Immature natural killer cell (primary cell): ENCODE data around the gene ZFP62. TPM values are rescaled to one million over a fixed set of nuclear protein-coding genes. Genes with fewer than 3 reads are reported as not detected.
A peak's percentile ranks its signal among the peaks of the same experiment; 100 is the strongest.

Experiments
- DNase-seq, 3 donors: peaks; one replicate each; pipeline ENCODE4 v3.0.0; 2022; ENCODE audit warnings: mixed read lengths in 1 of 3
- H3K27ac Mint-ChIP-seq, 6 donors: one replicate each; pipeline ENCODE4 v1.8.0; 2020; ENCODE audit warnings: mixed read lengths in 6 of 6, mild to moderate bottlenecking in 5 of 6, inconsistent platforms in 4 of 6, moderate library complexity in 3 of 6
- H3K27me3 Mint-ChIP-seq, 3 donors: one replicate each; pipeline ENCODE4 v1.8.0; 2020 to 2021; ENCODE audit warnings: low read depth in 3 of 3, mild to moderate bottlenecking in 3 of 3, mixed read lengths in 3 of 3, moderate library complexity in 3 of 3, inconsistent platforms in 1 of 3
- H3K36me3 Mint-ChIP-seq, 3 donors: one replicate each; pipeline ENCODE4 v1.8.0; 2020; ENCODE audit warnings: mixed read lengths in 3 of 3, inconsistent platforms in 2 of 3, mild to moderate bottlenecking in 2 of 3
- H3K4me1 Mint-ChIP-seq, 2 donors: one replicate each; pipeline ENCODE4 v1.8.0; 2020; ENCODE audit warnings: inconsistent platforms in 2 of 2, mild to moderate bottlenecking in 2 of 2, mixed read lengths in 2 of 2, moderate library complexity in 1 of 2
- H3K4me3 Mint-ChIP-seq, 5 donors: one replicate each; pipeline ENCODE4 v1.8.0; 2020; ENCODE audit warnings: mild to moderate bottlenecking in 5 of 5, mixed read lengths in 5 of 5, inconsistent platforms in 3 of 5, moderate library complexity in 3 of 5
- H3K9me3 Mint-ChIP-seq, 6 donors: one replicate each; pipeline ENCODE4 v1.8.0; 2020; ENCODE audit warnings: mild to moderate bottlenecking in 6 of 6, mixed read lengths in 6 of 6, inconsistent platforms in 4 of 6, moderate library complexity in 3 of 6
- polyA plus RNA-seq, 3 donors: library from polyadenylated mRNA; unstranded; fragments of 300-500 nt; fragmentation: Illumina TruSeq; gene quantifications; one replicate each; pipeline ENCODE4 v1.2.3, GENCODE V29; 2021

The ZFP62 gene
- polyA plus RNA-seq, 3 donors from 2014 or later = 7.4 to 9.8 (median 8.9) TPM

- Mint-ChIP-seq H3K36me3 (peaks cover 0 to 5% (median 3%) of the 10 kb centered on the region in 3 donors), H3K27me3 (peaks cover 20 to 37% (median 25%) of the 10 kb centered on the region in 3 donors), H3K4me1 (peaks cover 74 to 77% of the 10 kb centered on the region in 2 donors), H3K27ac (peak overlapping the region; percentile 94 to 99 (median 97)), H3K4me3 (peak overlapping the region; percentile 60 to 98 (median 74)), H3K9me3 (no peaks in the 10 kb centered on the region)
- no peak for DNase-seq
Observed at GRCh38 chr5:180807654-180808414, 53.2 kb downstream of the ZFP62 start.

GRCh38 chr5:180807046-180807445 is 54.0 kb downstream of the ZFP62 start:
- Mint-ChIP-seq H3K27ac (peak overlapping the region; percentile 61 to 99 (median 97)), H3K4me3 (peak overlapping the region; percentile 44 to 98 (median 74)), H3K9me3 (no peaks in the 10 kb centered on the region), H3K4me1 (peaks cover 72 to 76% of the 10 kb centered on the region in 2 donors), H3K27me3 (peaks cover 20 to 35% (median 25%) of the 10 kb centered on the region in 3 donors), H3K36me3 (peaks cover 0 to 5% (median 3%) of the 10 kb centered on the region in 3 donors)
- DNase-seq = no peak

GRCh38 chr5:180806351-180807011 is 54.6 kb downstream of the ZFP62 start:
- peak overlapping the region; percentile 61 to 99 (median 95) for H3K27ac Mint-ChIP-seq
- H3K36me3 Mint-ChIP-seq = peaks cover 0 to 5% (median 3%) of the 10 kb centered on the region in 3 donors
- peaks cover 20 to 33% (median 27%) of the 10 kb centered on the region in 3 donors for H3K27me3 Mint-ChIP-seq
- no peaks in the 10 kb centered on the region for H3K9me3 Mint-ChIP-seq
- DNase-seq = no peak
- H3K4me1 Mint-ChIP-seq = peaks cover 72 to 76% of the 10 kb centered on the region in 2 donors
- H3K4me3 Mint-ChIP-seq = peak overlapping the region; percentile 9 to 98 (median 33)

GRCh38 chr5:180804129-180804618 is 56.9 kb downstream of the ZFP62 start:
- Mint-ChIP-seq H3K27me3 (peaks cover 6 to 17% (median 13%) of the 10 kb centered on the region in 3 donors), H3K27ac (peak overlapping the region; percentile 94 to 99 (median 97)), H3K4me1 (peaks cover 83 to 85% of the 10 kb centered on the region in 2 donors), H3K9me3 (no peaks in the 10 kb centered on the region), H3K36me3 (peaks cover 0 to 5% (median 3%) of the 10 kb centered on the region in 3 donors), H3K4me3 (peak overlapping the region; percentile 91 to 97 (median 96))
- DNase-seq = peak; percentile 64 to 72 (median 71)

- peak overlapping the region; percentile 94 to 99 (median 97) for H3K27ac Mint-ChIP-seq
- H3K4me1 Mint-ChIP-seq = peaks cover 83 to 85% of the 10 kb centered on the region in 2 donors
- no peaks in the 10 kb centered on the region for H3K9me3 Mint-ChIP-seq
- H3K4me3 Mint-ChIP-seq = peak overlapping the region; percentile 91 to 97 (median 96)
- peaks cover 0 to 6% (median 0%) of the 10 kb centered on the region in 3 donors for H3K36me3 Mint-ChIP-seq
- DNase-seq = peak; percentile 90 to 91 (median 91)
- H3K27me3 Mint-ChIP-seq = peaks cover 6 to 17% (median 13%) of the 10 kb centered on the region in 3 donors
Observed at GRCh38 chr5:180803181-180804128, 57.6 kb downstream of the ZFP62 start.

GRCh38 chr5:180802325-180803180 is 58.5 kb downstream of the ZFP62 start, which contains the start of gene MGAT1:
TSS of gene MGAT1 (minus strand) at chr5:180802806. CDS start at chr5:180792971, 9,835 bp downstream.
- peaks cover 0 to 9% (median 0%) of the 10 kb centered on the region in 3 donors for H3K36me3 Mint-ChIP-seq
- peak within 1 kb of the TSS; percentile 94 to 99 (median 97) for H3K27ac Mint-ChIP-seq
- peaks cover 83 to 85% of the 10 kb centered on the region in 2 donors for H3K4me1 Mint-ChIP-seq
- H3K27me3 Mint-ChIP-seq = peaks cover 6 to 17% (median 13%) of the 10 kb centered on the region in 3 donors
- peak within 1 kb of the TSS; percentile 93 to 97 (median 96) for H3K4me3 Mint-ChIP-seq
- DNase-seq = peak; percentile 77 to 79 (median 78)
- H3K9me3 Mint-ChIP-seq = no peaks in the 10 kb centered on the region

- DNase-seq = no peak
- Mint-ChIP-seq H3K36me3 (peaks cover 0 to 4% (median 0%) of the 10 kb centered on the region in 3 donors), H3K4me1 (peaks cover 82 to 83% of the 10 kb centered on the region in 2 donors), H3K27me3 (peaks cover 6 to 17% (median 13%) of the 10 kb centered on the region in 3 donors), H3K9me3 (no peaks in the 10 kb centered on the region), H3K27ac (peak overlapping the region; percentile 88 to 98 (median 94)), H3K4me3 (peak overlapping the region; percentile 93 to 96 (median 95))
Observed at GRCh38 chr5:180801596-180802324, 59.3 kb downstream of the ZFP62 start.

GRCh38 chr5:180799902-180800801 is 60.9 kb downstream of the ZFP62 start:
- Mint-ChIP-seq H3K4me3 (peak overlapping the region; percentile 93 to 96 (median 95)), H3K9me3 (no peaks in the 10 kb centered on the region), H3K27ac (peak overlapping the region; percentile 63 to 98 (median 91)), H3K4me1 (peaks cover 82 to 83% of the 10 kb centered on the region in 2 donors), H3K27me3 (peaks cover 6 to 14% (median 13%) of the 10 kb centered on the region in 3 donors), H3K36me3 (peaks cover 0 to 4% (median 0%) of the 10 kb centered on the region in 3 donors)
- DNase-seq = peak; percentile 36 to 46 (median 42)

GRCh38 chr5:180799194-180799593 is 61.9 kb downstream of the ZFP62 start:
- Mint-ChIP-seq H3K27me3 (peaks cover 6 to 12% (median 9%) of the 10 kb centered on the region in 3 donors), H3K4me3 (peak overlapping the region; percentile 93 to 96 (median 95)), H3K36me3 (peaks cover 0 to 4% (median 0%) of the 10 kb centered on the region in 3 donors), H3K27ac (peak overlapping the region; percentile 63 to 97 (median 88)), H3K9me3 (no peaks in the 10 kb centered on the region), H3K4me1 (peaks cover 78 to 83% of the 10 kb centered on the region in 2 donors)
- no peak for DNase-seq

- H3K27ac Mint-ChIP-seq = peak overlapping the region; percentile 68 to 93 (median 82)
- no peak for DNase-seq
- H3K27me3 Mint-ChIP-seq = peaks cover 0 to 3% (median 2%) of the 10 kb centered on the region in 3 donors
- peak overlapping the region; percentile 1 to 95 (median 44) for H3K4me3 Mint-ChIP-seq
- H3K9me3 Mint-ChIP-seq = no peaks in the 10 kb centered on the region
- H3K36me3 Mint-ChIP-seq = peaks cover 0 to 4% (median 0%) of the 10 kb centered on the region in 3 donors
- peaks cover 79 to 87% of the 10 kb centered on the region in 2 donors for H3K4me1 Mint-ChIP-seq
Observed at GRCh38 chr5:180798193-180798592, 62.9 kb downstream of the ZFP62 start.
